ENCODE data around the gene SRRD.

DNA sequence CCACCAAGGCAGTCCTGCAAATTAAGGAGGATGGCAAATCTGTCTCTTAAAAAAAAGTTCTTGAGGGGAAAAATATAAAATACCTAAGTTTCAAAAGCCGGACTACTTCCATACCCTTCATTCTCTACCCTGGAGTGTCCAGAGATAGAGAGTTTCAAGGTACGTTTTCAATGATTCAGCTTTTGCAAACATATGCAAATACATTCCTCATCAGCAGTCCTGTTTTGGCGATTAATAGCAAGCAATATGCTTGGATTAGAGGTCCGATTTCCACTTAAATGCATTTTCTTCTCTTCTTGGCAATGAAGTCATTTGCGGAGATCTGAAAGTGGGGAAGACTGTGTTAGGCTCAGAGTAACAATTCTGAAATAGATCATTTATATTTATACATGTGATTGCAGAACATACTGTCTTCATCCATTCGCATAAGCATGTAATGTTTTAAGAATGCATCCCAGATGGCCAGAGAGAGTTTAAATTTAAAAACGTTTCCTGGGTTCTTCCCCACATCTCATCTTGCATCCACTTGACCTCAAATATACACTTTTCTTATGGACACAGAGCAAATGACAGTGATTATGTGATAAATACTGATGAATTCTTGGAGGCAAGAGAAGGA lies 42.4 kb downstream of the SRRD start:
- TF ChIP-seq, protein P1, sequence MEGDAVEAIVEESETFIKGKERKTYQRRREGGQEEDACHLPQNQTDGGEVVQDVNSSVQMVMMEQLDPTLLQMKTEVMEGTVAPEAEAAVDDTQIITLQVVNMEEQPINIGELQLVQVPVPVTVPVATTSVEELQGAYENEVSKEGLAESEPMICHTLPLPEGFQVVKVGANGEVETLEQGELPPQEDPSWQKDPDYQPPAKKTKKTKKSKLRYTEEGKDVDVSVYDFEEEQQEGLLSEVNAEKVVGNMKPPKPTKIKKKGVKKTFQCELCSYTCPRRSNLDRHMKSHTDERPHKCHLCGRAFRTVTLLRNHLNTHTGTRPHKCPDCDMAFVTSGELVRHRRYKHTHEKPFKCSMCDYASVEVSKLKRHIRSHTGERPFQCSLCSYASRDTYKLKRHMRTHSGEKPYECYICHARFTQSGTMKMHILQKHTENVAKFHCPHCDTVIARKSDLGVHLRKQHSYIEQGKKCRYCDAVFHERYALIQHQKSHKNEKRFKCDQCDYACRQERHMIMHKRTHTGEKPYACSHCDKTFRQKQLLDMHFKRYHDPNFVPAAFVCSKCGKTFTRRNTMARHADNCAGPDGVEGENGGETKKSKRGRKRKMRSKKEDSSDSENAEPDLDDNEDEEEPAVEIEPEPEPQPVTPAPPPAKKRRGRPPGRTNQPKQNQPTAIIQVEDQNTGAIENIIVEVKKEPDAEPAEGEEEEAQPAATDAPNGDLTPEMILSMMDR (IDR thresholded peaks at IDR 0.05), result no peak
- no peak for TF ChIP-seq EP300 (IDR thresholded peaks at IDR 0.05)

All from suprapubic skin (tissue), 3 donors.